ENCODE measurements around the gene MARK3. TPM values are rescaled to one million over a fixed set of nuclear protein-coding genes. Genes with fewer than 3 reads are reported as not detected.

Gene MARK3
- total RNA-seq, 4 donors from 2014 or later: 61.3 to 98.0 (median 78.8) TPM

DNA sequence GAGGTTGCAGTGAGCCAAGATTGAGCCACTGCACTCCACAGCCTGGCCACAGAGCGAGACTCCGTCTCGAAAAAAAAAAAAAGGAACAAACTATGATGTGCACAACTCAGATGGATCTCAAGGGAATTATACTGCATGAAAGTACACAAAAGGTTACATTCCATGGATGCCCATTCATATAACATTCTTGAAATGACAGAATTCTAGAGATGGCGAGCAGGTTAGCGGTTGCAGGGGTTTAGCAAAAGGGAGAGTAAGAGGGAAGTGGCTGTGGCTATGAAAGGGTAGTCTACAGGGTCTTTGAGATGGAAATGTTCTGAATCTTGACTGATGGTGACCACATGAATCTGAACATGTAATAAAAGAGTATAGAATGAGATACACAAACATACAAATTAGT, 87.7 kb downstream of the MARK3 start:
- in situ Hi-C loops (cut with MboI; ENCODE audit: low pct_ligation_motif_present in 1 of 4, low pct_unique_long_range_greater_than_20kb in 1 of 4, low sequenced_read_pairs in 3 of 4): no loop called here
- no peak for DNase-seq
- WGBS, 2 donors (ENCODE audit: low coverage in 1 of 2): 81 to 87% methylated on average over 5 of the region's 5 CpGs
- Histone ChIP-seq H3K36me3 (peaks cover 0 to 63% (median 24%) of the 10 kb centered on the region in 4 donors), H3K27me3 (no peaks in the 10 kb centered on the region), H3K9me3 (no peaks in the 10 kb centered on the region), H3K4me3 (no peak overlapping the region), H3K27ac (no peak overlapping the region), H3K4me1 (no peaks in the 10 kb centered on the region)
- intact Hi-C loops (cut with DNase I; ENCODE audit: low total_unique reads): no loop called here
- TF ChIP-seq EP300 (IDR thresholded peaks at IDR 0.05; ENCODE audit: low read depth) (no peak), POLR2A (IDR thresholded peaks at IDR 0.05) (no peak)
- TF ChIP-seq, protein P1, sequence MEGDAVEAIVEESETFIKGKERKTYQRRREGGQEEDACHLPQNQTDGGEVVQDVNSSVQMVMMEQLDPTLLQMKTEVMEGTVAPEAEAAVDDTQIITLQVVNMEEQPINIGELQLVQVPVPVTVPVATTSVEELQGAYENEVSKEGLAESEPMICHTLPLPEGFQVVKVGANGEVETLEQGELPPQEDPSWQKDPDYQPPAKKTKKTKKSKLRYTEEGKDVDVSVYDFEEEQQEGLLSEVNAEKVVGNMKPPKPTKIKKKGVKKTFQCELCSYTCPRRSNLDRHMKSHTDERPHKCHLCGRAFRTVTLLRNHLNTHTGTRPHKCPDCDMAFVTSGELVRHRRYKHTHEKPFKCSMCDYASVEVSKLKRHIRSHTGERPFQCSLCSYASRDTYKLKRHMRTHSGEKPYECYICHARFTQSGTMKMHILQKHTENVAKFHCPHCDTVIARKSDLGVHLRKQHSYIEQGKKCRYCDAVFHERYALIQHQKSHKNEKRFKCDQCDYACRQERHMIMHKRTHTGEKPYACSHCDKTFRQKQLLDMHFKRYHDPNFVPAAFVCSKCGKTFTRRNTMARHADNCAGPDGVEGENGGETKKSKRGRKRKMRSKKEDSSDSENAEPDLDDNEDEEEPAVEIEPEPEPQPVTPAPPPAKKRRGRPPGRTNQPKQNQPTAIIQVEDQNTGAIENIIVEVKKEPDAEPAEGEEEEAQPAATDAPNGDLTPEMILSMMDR (IDR thresholded peaks at IDR 0.05): no peak

DNA sequence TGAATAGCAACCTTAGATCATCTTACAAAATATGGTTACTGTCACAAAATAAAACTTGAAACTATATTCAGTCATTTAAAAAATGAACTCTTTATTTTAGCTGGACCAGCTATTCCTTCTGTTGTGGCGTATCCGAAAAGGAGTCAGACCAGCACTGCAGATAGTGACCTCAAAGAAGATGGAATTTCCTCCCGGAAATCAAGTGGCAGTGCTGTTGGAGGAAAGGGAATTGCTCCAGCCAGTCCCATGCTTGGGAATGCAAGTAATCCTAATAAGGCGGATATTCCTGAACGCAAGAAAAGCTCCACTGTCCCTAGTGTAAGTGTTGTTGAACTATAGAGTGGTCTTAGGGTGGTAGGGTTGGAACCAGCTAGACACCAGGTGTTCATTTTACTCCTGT, 89.7 kb downstream of the MARK3 start:
- no peaks in the 10 kb centered on the region for H3K9me3 ChIP-seq
- intact Hi-C loops (cut with DNase I; ENCODE audit: low total_unique reads) (no loop called here), in situ Hi-C loops (cut with MboI; ENCODE audit: low pct_ligation_motif_present in 1 of 4, low pct_unique_long_range_greater_than_20kb in 1 of 4, low sequenced_read_pairs in 3 of 4) (no loop called here)
- no peak overlapping the region for H3K4me3 ChIP-seq
- WGBS, 2 donors (ENCODE audit: low coverage in 1 of 2): 86 to 96% methylated on average over 5 of the region's 5 CpGs
- no peaks in the 10 kb centered on the region for H3K27me3 ChIP-seq
- H3K36me3 ChIP-seq: peaks cover 0 to 59% (median 26%) of the 10 kb centered on the region in 4 donors
- DNase-seq: no peak
- H3K27ac ChIP-seq: no peak overlapping the region
- no peaks in the 10 kb centered on the region for H3K4me1 ChIP-seq
- TF ChIP-seq POLR2AphosphoS5 (IDR thresholded peaks at IDR 0.05) (no peak), POLR2A (IDR thresholded peaks at IDR 0.05) (no peak), EP300 (IDR thresholded peaks at IDR 0.05; ENCODE audit: low read depth) (no peak)
- TF ChIP-seq, protein P1 (IDR thresholded peaks at IDR 0.05): no peak

DNA sequence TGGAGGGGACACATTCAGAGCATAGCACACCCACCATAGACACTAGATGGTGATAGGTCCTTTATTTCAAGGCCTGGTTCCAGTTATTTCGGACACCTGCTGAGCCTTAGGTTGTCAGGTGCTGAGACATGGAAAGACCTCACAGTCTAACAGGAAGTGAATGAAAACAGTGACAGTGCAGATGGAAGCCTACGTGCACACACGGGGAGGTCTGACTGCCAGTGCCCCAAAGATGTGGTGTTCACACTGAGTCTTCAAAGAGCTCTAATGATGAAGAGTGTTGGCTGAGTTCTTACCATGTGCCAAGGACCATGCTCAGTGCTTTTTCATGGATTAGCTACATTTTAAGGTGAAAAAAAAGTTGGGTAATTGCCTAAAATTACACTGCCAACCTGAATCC, 90.8 kb downstream of the MARK3 start:
- WGBS, 2 donors (ENCODE audit: low coverage in 1 of 2): 85 to 90% methylated on average over 3 of the region's 3 CpGs
- intact Hi-C loops (cut with DNase I; ENCODE audit: low total_unique reads): no loop called here

DNA sequence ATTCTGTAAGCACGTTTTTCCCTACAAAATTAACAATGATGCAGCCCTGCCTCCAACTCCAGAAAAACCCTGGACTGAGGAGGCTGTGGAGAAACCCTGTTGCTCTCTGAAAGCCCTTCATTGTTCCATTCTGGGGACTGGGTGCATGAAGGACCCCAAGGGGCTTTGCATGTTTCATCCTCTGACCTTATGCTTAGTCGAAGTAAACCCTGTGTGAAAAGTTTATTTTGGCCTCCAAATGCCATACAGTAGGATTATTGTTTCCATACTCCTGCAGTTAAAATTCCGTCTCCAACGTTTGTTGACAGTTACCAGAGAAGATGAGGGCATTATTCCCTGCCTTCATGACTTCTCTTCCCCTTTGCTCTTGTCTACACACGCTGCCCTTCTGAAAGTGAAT, 91.4 kb downstream of the MARK3 start:
- TF ChIP-seq, protein P1 (IDR thresholded peaks at IDR 0.05): no peak
- TF ChIP-seq POLR2AphosphoS5 (IDR thresholded peaks at IDR 0.05): no peak
- TF ChIP-seq EP300 (IDR thresholded peaks at IDR 0.05; ENCODE audit: low read depth): no peak
- no peak for TF ChIP-seq POLR2A (IDR thresholded peaks at IDR 0.05)
- Histone ChIP-seq H3K27me3 (no peaks in the 10 kb centered on the region), H3K27ac (no peak overlapping the region), H3K36me3 (peaks cover 0 to 62% (median 29%) of the 10 kb centered on the region in 4 donors), H3K4me3 (no peak overlapping the region), H3K4me1 (no peaks in the 10 kb centered on the region), H3K9me3 (no peaks in the 10 kb centered on the region)
- DNase-seq: no peak
- 77 to 83% methylated on average over 4 to 5 of the region's 5 CpGs for WGBS, 2 donors (ENCODE audit: low coverage in 1 of 2)
- in situ Hi-C loops (cut with MboI; ENCODE audit: low pct_ligation_motif_present in 1 of 4, low pct_unique_long_range_greater_than_20kb in 1 of 4, low sequenced_read_pairs in 3 of 4): no loop called here
- intact Hi-C loops (cut with DNase I; ENCODE audit: low total_unique reads): no loop called here

More for the DNA sequence above, 90.8 kb downstream of the MARK3 start:
- TF ChIP-seq POLR2AphosphoS5 (IDR thresholded peaks at IDR 0.05) (no peak), EP300 (IDR thresholded peaks at IDR 0.05; ENCODE audit: low read depth) (no peak), POLR2A (IDR thresholded peaks at IDR 0.05) (no peak)
- TF ChIP-seq, protein P1 (IDR thresholded peaks at IDR 0.05): no peak
- H3K27me3 ChIP-seq: no peaks in the 10 kb centered on the region
- in situ Hi-C loops (cut with MboI; ENCODE audit: low pct_ligation_motif_present in 1 of 4, low pct_unique_long_range_greater_than_20kb in 1 of 4, low sequenced_read_pairs in 3 of 4): no loop called here
- H3K9me3 ChIP-seq: no peaks in the 10 kb centered on the region
- no peaks in the 10 kb centered on the region for H3K4me1 ChIP-seq
- peaks cover 0 to 63% (median 28%) of the 10 kb centered on the region in 4 donors for H3K36me3 ChIP-seq
- no peak overlapping the region for H3K4me3 ChIP-seq
- no peak for DNase-seq
- no peak overlapping the region for H3K27ac ChIP-seq
